ENCODE data around the gene SNAP25. TPM values are rescaled to one million over a fixed set of nuclear protein-coding genes. Genes with fewer than 3 reads are reported as not detected.
A peak's percentile ranks its signal among the peaks of the same experiment; 100 is the strongest.

SNAP25 gene
- total and polyA plus RNA-seq, 9 of the 15 experiments (the other 6 are each of a cell fraction or from before 2014, with no cell fraction given): 0.07 TPM; not detected in 8

DNA sequence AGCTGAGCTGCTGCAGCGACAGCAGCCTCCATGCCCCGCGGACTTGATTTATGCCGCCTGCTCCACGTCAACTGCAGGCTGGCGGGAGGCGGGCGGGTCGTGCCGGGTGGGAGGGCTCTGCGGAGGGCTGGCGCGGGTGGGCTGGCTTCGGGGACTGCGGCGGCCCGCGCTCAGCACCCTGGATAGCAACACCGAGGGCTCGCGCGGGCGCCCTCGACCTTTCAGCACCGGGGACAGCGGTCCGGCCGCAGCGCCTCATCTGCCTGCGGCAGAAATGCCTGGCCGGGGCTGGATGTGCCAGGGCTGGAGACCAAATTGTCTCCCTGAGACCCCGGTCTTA is 792 bp downstream of the SNAP25 start (continued):
- TF ChIP-seq, protein P1, sequence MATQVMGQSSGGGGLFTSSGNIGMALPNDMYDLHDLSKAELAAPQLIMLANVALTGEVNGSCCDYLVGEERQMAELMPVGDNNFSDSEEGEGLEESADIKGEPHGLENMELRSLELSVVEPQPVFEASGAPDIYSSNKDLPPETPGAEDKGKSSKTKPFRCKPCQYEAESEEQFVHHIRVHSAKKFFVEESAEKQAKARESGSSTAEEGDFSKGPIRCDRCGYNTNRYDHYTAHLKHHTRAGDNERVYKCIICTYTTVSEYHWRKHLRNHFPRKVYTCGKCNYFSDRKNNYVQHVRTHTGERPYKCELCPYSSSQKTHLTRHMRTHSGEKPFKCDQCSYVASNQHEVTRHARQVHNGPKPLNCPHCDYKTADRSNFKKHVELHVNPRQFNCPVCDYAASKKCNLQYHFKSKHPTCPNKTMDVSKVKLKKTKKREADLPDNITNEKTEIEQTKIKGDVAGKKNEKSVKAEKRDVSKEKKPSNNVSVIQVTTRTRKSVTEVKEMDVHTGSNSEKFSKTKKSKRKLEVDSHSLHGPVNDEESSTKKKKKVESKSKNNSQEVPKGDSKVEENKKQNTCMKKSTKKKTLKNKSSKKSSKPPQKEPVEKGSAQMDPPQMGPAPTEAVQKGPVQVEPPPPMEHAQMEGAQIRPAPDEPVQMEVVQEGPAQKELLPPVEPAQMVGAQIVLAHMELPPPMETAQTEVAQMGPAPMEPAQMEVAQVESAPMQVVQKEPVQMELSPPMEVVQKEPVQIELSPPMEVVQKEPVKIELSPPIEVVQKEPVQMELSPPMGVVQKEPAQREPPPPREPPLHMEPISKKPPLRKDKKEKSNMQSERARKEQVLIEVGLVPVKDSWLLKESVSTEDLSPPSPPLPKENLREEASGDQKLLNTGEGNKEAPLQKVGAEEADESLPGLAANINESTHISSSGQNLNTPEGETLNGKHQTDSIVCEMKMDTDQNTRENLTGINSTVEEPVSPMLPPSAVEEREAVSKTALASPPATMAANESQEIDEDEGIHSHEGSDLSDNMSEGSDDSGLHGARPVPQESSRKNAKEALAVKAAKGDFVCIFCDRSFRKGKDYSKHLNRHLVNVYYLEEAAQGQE (IDR thresholded peaks at IDR 0.05; ENCODE audit: borderline replicate concordance): peak; percentile 100
- TF ChIP-seq, protein P1 (CRISPR knock-in tag; IDR thresholded peaks at IDR 0.05; ENCODE audit: low read depth): peak; percentile 100
- no peak for TF ChIP-seq ELF1 (tag; IDR thresholded peaks at IDR 0.05)
- TF ChIP-seq ZNF589 (CRISPR knock-in tag; IDR thresholded peaks at IDR 0.05; ENCODE audit: low read depth): no peak
- TF ChIP-seq, protein P2, sequence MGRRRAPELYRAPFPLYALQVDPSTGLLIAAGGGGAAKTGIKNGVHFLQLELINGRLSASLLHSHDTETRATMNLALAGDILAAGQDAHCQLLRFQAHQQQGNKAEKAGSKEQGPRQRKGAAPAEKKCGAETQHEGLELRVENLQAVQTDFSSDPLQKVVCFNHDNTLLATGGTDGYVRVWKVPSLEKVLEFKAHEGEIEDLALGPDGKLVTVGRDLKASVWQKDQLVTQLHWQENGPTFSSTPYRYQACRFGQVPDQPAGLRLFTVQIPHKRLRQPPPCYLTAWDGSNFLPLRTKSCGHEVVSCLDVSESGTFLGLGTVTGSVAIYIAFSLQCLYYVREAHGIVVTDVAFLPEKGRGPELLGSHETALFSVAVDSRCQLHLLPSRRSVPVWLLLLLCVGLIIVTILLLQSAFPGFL (CRISPR knock-in tag; IDR thresholded peaks at IDR 0.05): no peak
- 0 out of 2 replicates have a peak, but pooled peaks have one; percentile 38 for TF ChIP-seq SMAD4 (CRISPR knock-in tag; conservative IDR thresholded peaks at IDR 0.05)
- TF ChIP-seq CREM (IDR thresholded peaks at IDR 0.05; ENCODE audit: low read depth): peak; percentile 65
- TF ChIP-seq, protein P3, sequence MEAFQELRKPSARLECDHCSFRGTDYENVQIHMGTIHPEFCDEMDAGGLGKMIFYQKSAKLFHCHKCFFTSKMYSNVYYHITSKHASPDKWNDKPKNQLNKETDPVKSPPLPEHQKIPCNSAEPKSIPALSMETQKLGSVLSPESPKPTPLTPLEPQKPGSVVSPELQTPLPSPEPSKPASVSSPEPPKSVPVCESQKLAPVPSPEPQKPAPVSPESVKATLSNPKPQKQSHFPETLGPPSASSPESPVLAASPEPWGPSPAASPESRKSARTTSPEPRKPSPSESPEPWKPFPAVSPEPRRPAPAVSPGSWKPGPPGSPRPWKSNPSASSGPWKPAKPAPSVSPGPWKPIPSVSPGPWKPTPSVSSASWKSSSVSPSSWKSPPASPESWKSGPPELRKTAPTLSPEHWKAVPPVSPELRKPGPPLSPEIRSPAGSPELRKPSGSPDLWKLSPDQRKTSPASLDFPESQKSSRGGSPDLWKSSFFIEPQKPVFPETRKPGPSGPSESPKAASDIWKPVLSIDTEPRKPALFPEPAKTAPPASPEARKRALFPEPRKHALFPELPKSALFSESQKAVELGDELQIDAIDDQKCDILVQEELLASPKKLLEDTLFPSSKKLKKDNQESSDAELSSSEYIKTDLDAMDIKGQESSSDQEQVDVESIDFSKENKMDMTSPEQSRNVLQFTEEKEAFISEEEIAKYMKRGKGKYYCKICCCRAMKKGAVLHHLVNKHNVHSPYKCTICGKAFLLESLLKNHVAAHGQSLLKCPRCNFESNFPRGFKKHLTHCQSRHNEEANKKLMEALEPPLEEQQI (IDR thresholded peaks at IDR 0.05): peak; percentile 51; the same call in 1 of the 2 replicates
- TF ChIP-seq GABPB2 (CRISPR knock-in tag; conservative IDR thresholded peaks at IDR 0.05): no peak
- no peak for TF ChIP-seq MCM5 (IDR thresholded peaks at IDR 0.05; ENCODE audit: low read depth)
- TF ChIP-seq ZNF436 (CRISPR knock-in tag; IDR thresholded peaks at IDR 0.05): no peak
